GM06990 (cell line): Measurements from ENCODE around the gene RASA3.

ENCODE experiments used
- DNase-seq: peaks from one replicate; pipeline ENCODE4 v3.0.0-alpha.2; 2011; ENCODE audit not compliant: insufficient read length; ENCODE audit errors: extremely low read depth
- H3K27me3 ChIP-seq: replicated peaks from 2 replicates; pipeline ENCODE4 v1.6.0; 2011; ENCODE audit warnings: low read length; ENCODE audit not compliant: control insufficient read depth, insufficient read depth
- H3K36me3 ChIP-seq: 2 replicates; pipeline ENCODE4 v1.5.1; 2011; ENCODE audit warnings: low read length; ENCODE audit not compliant: control insufficient read depth, insufficient read depth
- H3K4me3 ChIP-seq: replicated peaks from 2 replicates; pipeline ENCODE4 v1.5.1; 2011; ENCODE audit warnings: low read depth, mild to moderate bottlenecking, control low read depth, low read length
- TF ChIP-seq, protein P1 (sequence below): IDR thresholded peaks from 2 replicates; pipeline ENCODE4 v1.5.1; 2011; ENCODE audit warnings: low read length, control low read depth, mild to moderate bottlenecking, inconsistent platforms; ENCODE audit not compliant: insufficient read depth, poor library complexity, severe bottlenecking

The RASA3 gene

DNA sequence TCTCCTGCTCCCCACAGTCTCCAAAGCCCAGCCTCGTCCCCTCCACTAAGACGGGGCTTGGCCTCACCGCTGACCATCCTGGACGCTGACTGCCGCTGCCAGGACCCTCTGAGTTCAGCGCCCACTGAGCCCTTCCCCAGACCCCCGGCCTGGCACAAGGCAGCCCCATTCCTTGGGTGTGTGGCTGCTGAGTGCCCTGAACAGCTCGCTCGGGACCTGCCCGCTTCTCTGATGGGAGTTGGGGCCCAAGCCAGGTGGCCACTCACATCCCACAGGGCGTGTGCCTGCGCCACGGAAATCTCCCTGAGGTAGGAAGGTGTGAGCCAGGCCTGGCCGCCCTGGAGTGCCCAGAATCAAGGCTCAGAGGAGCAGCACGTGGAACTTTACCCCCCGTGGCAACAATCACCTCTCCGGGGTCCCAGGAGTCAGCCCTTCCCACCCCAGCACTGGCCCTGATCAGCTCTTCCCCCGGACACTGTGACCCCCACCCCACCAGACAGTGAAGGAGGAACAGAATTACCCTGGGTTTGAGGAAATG is 179.4 kb downstream of the RASA3 start:
- H3K4me3 ChIP-seq = no peak overlapping the region
- no peaks in the 10 kb centered on the region for H3K27me3 ChIP-seq
- TF ChIP-seq, protein P1, sequence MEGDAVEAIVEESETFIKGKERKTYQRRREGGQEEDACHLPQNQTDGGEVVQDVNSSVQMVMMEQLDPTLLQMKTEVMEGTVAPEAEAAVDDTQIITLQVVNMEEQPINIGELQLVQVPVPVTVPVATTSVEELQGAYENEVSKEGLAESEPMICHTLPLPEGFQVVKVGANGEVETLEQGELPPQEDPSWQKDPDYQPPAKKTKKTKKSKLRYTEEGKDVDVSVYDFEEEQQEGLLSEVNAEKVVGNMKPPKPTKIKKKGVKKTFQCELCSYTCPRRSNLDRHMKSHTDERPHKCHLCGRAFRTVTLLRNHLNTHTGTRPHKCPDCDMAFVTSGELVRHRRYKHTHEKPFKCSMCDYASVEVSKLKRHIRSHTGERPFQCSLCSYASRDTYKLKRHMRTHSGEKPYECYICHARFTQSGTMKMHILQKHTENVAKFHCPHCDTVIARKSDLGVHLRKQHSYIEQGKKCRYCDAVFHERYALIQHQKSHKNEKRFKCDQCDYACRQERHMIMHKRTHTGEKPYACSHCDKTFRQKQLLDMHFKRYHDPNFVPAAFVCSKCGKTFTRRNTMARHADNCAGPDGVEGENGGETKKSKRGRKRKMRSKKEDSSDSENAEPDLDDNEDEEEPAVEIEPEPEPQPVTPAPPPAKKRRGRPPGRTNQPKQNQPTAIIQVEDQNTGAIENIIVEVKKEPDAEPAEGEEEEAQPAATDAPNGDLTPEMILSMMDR = no peak
- H3K36me3 ChIP-seq = no peaks in the 10 kb centered on the region
- no peak for DNase-seq

DNA sequence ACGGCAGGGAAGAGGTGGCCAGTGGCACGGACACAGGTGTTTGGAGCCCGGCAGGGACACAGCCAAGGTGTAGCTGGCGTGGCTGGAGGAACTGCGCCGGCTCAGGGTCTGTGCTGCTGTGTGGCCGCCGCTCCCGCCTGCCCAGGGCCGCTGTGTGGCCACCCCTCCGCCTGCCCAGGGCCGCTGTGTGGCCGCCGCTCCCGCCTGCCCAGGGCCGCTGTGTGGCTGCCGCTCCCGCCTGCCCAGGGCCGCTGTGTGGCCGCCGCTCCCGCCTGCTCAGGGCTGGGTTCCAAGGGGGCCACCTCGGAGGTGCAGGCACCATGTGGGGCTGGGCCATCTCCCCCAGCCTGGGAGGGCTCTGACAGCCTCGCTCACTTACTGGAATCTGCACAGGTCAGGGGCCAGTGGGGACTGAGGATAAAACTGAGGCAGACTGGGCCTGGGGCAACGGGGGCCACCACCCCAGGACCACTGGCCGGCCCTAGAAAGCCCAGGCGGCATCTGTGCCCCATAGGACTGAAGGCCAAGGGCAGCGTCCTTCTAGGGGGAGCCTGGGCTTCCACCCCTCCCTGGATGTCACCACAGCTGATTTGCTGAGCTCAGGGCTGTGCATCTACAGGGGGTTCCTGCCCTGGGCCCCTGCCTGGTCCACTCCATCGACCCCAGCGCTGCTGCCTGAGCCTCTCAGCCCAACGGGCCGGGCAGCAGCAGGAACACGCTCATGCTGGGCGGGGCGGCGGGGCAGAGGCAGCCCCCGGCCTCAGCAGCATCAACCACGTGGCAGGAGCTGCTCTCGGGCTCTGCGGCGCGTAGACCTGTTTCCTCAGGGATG is 180.1 kb downstream of the RASA3 start:
- no peak for DNase-seq
- no peak overlapping the region for H3K4me3 ChIP-seq
- TF ChIP-seq, protein P1 = no peak
- H3K36me3 ChIP-seq = no peaks in the 10 kb centered on the region
- no peaks in the 10 kb centered on the region for H3K27me3 ChIP-seq

DNA sequence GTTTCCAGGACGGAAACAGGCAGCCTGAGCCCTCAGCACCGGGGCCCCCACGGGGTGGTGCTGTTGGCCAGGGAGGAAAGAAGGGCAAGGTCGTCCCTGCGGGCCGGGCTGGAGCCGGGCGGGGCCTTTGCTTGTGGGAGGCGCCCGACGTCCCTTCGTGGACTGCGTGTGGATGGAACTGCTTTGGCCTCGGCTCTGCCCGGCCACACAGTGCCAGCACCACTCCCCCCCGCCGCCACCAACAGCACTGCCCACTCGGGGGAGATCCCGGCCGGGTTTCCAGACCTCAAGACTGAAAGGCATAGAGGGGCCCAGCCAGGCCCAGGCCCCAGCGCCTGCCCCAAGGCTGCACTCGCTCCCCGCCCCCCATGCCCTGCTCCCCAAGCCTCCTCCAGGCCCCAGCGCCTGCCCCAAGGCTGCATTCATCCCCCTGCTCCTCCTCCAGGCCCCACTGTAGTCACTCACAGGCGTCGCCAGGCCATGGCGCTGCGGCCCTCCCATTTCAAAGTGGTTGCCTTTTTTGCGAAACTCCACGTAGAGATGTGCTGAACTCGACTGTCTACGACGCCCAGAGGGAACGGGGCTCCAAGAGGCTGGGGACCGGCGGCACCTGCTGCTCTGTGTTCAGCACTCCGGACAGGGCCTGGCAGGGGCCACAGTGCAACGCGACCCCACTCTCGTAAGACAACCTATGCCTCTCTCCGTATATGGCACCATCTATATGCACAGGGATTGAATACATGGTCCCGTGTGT is 181.0 kb downstream of the RASA3 start:
- DNase-seq = peak; percentile 74

DNA sequence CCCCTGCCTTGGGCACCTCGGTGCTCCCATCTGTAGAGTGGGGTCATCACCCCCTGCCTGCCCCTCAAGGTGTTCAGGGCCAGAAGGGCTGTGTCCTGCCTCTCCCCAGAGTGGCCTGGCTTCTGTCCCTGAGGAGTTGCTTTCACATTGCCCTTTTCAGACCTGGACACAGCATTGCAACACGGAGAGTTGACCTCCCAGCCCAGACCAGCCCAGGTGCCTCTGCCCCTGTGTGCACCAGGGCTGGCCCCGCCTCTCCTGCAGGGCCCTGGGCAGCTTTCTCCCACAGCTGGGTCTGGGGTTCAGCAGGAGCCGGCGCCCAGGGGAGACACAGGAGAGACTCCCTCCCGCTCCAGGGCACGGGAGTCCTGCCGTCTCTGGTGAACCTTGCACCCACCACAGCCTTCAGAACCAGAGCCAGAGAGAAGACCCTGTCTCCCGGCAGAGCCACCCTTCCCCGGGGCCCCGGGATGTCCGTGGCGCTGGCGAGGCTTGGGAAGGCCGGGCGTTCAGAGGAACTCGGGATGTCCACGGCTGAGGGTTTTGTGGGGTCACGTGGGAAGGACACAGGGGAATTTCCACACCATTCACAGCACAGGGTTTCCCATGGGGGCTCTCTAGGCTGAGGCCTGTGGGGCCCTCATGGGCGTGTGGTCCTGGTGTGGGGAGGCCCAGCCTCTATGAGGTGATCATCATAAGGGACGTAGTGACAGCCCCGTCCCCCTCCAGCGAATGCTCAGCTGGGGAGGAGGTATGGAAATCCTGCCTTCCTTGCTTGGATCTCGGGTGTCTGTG is 181.8 kb downstream of the RASA3 start:
- DNase-seq = no peak

More for the DNA sequence above, 181.0 kb downstream of the RASA3 start:
- Histone ChIP-seq H3K27me3 (no peaks in the 10 kb centered on the region; the same call in 1 of the 2 replicates), H3K36me3 (no peaks in the 10 kb centered on the region), H3K4me3 (no peak overlapping the region)
- TF ChIP-seq, protein P1 = peak; percentile 86

DNA sequence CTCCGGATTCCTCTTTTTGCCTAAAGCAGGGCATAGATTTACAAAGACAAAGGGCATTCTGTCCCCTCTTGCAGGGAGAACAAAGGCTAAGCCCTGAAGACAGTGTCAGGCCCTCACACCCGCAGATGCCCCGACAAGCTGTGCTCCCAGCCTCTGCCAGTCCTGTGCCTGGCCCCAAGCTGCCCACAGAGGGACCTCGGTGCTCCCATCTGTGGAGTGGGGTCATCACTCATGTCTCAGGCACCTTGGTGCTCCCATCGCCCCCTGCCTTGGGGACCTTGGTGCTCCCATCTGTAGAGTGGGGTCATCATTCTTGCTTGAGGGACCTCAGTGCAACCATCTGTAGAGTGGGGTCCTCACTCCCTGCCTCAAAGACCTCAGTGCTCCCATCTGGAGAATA is 182.9 kb downstream of the RASA3 start:
- Histone ChIP-seq H3K4me3 (no peak overlapping the region), H3K36me3 (no peaks in the 10 kb centered on the region), H3K27me3 (no peaks in the 10 kb centered on the region; the same call in 1 of the 2 replicates)
- TF ChIP-seq, protein P1 = no peak
- no peak for DNase-seq

More for the DNA sequence above, 181.8 kb downstream of the RASA3 start:
- TF ChIP-seq, protein P1 = no peak
- Histone ChIP-seq H3K27me3 (no peaks in the 10 kb centered on the region; the same call in 1 of the 2 replicates), H3K4me3 (no peak overlapping the region), H3K36me3 (no peaks in the 10 kb centered on the region)
